Amygdala (tissue), 56 donors: ENCODE measurements around the gene PYGO1.
"Not testable (repeated sequence)": the region's sequence is repeated elsewhere in the genome, so short reads cannot be mapped to it uniquely, and the experiment has no call there.

Experiments used
- DNase-seq, 56 donors: peaks; one replicate each; lab custom pipeline; 2025; lab: John Stamatoyannopoulos, UW

PYGO1 gene, protein sequence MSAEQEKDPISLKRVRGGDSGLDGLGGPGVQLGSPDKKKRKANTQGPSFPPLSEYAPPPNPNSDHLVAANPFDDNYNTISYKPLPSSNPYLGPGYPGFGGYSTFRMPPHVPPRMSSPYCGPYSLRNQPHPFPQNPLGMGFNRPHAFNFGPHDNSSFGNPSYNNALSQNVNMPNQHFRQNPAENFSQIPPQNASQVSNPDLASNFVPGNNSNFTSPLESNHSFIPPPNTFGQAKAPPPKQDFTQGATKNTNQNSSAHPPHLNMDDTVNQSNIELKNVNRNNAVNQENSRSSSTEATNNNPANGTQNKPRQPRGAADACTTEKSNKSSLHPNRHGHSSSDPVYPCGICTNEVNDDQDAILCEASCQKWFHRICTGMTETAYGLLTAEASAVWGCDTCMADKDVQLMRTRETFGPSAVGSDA

GRCh38 chr15:55588070-55588814 lies at the start of gene PYGO1:
Gene PYGO1, minus strand, starts transcription at chr15:55588345. Its CDS starts 462 bp downstream, at chr15:55587883.
- DNase-seq, result peak in 32 of 56 donors; percentile 3 to 71 (median 26)

DNA sequence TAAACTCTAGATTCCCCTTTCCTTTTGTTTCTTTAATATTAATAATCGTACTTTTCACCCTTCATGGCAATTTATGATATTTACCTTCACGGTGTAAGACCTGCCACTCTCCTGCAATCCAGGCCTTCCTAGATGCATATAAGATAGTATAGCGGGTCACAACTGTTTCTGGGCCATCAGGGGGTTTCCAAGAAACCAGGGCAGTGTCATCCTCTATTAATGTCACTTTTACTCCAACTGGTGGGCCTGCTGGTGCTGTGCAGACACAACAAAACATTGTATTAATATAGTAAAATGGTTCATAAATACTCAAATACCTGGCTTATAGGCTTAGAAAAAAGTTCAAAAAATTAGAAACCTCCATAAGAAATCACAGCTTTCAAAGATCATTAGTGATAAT lies 48.9 kb upstream of the PYGO1 start:
- no peak for DNase-seq

- DNase-seq, result no peak
These were observed 45.6 kb upstream of the PYGO1 start for GRCh38 chr15:55633731-55634130.

DNA sequence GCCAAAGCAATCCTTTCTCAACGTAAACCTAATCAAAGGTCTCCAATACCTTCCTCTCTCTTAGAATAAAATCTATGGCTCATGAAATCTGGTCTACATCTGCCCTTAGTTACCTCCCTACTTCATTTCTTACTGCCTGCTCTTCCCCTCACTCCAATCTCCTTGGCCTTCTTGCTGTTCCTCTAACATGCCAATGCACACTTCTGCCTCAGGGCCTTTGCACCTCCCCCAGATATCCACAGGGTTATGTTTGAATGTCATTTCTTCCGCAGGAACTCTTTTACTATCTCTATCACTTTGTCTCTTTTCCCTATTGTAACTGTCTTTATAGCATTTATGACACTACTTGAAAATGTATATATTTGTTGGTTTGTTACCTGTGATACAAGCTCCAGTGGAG lies 44.3 kb upstream of the PYGO1 start:
- DNase-seq, result no peak

GRCh38 chr15:55630858-55631257 lies 42.7 kb upstream of the PYGO1 start:
- peak in 3 of 56 donors; percentile 1 to 3 (median 2) for DNase-seq

GRCh38 chr15:55628369-55628730 lies 40.2 kb upstream of the PYGO1 start:
- DNase-seq, result no peak

DNA sequence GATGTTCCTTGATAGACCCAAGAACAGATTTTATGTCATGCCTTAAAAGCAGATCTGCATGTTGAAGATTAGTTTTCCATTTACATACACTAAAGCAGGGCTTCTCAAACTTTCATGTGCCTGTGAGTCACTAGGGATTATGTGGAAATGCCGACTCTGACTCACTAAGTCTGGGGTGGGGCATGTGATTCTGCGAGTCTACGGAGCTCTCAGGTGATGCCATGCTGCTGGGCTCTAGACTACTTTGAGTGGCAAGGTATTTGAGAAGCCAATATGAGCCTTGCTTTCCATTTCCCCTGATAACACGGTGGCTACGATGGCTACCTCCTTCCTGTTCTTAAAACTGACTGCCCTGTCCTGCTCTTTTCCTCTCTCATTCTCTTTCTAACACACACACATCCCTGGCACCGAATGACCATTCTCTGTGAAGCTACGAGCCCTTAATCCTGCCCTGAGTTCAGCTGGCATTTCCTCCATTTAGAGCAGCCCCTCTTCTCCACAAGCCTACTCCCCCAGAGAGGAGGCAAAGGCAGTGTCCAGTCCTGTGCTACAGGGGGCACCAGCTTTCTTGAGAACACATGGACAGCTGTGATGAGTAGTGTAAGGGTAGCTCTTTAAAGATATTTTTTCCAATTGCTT lies 39.7 kb upstream of the PYGO1 start:
- no peak for DNase-seq

DNA sequence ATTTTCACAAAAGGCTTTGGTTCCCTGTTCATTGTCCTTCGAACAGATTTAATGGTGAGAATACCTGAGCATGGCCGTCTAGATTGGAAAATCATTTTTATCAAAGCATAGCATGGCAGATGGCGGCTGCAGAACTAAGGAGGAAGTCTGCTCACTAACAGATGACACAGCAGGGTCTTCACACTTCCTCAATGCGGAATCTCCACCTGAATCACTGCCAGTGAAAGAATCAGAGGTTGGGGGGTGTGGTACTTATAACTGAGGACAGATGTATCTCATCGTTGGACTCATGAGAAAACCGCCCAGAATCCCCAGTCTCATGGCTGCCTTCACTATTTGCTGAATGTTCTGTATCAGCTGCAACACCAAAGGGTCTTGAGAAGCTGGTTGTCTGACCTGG lies 31.6 kb upstream of the PYGO1 start:
- DNase-seq, result no peak

DNA sequence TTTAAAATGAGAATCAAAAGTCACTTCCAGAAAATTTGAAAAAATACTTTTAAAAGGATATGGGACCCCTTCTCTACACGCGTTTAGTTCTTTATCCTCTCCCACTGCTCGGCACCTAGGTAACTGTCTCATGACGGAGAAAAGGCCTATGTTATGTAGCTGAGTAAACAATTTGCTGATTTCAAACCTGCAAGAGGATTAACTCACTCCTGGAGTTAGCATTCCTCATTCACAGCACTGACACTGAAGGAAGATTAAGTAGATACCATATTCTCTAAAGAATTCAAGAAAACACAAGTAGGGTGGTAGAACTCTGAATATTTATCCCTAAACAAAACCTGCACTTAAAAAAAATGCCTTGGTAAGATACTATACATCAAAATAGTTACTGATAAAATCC lies 30.2 kb upstream of the PYGO1 start:
- no peak for DNase-seq

GRCh38 chr15:55615445-55615844 lies 27.3 kb upstream of the PYGO1 start:
- no peak for DNase-seq

- DNase-seq, result no peak
These were observed 25.6 kb upstream of the PYGO1 start for GRCh38 chr15:55613727-55614126.

DNA sequence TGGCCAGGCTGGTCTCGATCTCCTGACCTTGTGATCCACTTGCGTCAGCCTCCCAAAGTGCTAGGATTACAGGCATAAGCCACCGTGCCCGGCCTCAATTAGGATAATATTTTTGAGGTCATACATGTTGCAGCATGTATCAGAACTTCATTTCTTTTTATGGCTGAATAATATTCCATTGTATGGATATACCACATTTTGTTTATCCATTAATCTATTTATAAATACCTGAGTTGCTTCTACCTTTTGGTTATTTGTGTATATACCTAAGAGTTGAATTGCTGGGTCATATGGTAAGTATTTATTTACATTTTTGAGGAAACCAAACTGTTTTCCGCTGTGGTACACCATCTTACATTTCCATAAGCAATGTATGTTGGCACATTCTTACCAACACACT lies 18.1 kb upstream of the PYGO1 start:
- DNase-seq, result no peak

DNA sequence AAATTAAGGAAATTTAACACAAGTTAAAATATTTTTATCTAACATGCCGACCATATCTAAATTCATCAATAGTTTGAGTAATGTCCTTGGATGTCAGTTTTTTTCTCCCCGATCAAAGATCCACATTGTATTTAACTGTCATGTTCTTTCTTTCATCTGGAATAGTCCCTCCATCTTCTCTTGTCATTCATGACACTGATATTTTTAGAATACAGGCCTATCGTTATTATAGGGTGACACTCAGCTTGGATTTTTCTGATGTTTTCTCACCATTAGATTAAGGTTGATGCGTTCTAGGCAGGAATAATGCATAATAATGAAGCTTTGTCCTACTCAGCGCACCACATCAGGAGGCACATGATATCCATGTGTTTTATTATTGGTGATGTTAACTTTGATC lies 13.2 kb upstream of the PYGO1 start:
- DNase-seq, result no peak

GRCh38 chr15:55599439-55599838 lies 11.3 kb upstream of the PYGO1 start:
- peak in 1 of 56 donors; percentile 0 for DNase-seq

GRCh38 chr15:55593019-55593418 lies 4.9 kb upstream of the PYGO1 start:
- DNase-seq, result not testable (repeated sequence)

DNA sequence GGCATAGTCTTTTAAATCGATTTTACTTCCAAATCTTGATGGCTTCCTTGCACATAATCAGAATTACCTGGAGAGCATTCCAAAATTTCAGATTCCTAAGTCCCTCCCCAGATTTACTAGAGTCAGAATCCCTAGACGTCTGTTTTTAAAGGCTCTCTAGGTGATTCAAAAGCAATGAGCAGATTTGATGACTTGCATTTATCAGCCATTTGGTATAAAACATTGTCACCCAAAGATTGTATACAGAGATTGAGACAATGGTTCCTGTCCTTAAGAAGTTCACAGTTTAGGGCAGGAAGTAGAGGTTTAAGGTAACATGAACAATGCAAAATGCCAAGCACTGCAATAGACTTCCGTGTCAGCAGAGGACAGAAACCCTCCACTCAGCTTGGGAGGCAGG lies 2.6 kb upstream of the PYGO1 start:
- DNase-seq, result no peak

- no peak for DNase-seq
These were observed 1.1 kb upstream of the PYGO1 start for GRCh38 chr15:55589287-55589686.

- peak in 1 of 56 donors; percentile 10 for DNase-seq
These were observed 620 bp upstream of the PYGO1 start for GRCh38 chr15:55588815-55589115.

DNA sequence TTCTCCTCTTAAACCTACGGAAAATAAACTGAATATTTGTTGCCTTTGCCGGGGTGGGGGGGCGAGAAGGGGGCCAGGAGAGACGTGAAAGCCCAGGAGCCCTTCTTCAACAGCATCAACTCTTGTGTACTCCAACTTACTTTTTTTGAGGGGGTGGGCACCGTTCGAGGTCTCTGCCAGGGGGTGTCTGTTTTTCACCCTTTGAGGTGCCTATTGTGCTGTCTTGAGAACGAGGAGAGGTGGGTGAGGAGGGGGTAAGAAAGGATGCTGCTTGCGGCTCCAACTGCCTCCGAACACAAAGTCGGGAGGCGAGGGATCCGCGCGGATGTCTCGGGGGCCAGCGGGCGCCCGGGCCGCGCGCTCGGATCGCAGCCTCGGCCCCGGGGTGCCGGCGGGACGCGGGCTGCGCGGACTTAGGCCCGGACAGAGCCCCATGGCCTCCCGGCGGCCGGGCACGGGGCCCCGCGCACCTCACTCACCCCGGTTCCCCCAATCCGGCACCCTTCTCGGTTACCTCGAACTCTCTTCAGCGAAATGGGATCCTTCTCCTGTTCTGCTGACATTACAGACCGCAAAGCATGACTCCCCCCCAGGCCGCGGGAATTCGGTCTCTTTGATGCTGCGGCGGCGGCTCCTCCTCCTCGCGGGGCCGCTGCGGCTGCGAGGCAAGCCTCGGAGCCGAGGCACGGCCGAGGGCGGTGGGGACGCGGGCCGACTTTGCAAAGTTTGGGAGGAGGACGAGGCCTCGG lies 650 bp downstream of the PYGO1 start:
- DNase-seq, result peak in 11 of 56 donors; percentile 2 to 38 (median 18)

DNA sequence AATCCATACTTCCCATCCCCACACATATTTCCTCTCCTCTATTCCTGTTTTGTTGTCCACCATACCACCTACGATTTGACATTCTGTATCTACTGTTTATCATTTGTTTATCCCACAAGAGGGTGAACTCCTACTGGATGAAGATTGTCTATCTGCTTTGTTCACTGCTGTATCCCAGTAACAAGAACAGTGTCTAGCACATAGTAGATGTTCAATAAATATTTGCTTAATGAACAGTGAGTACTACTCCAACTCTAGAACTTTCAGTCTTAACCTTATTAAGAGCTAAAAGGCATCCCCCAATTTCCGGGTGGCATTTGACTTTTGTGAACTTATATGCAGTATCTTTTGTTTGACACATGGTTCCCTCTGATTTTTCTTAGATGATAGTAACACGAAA lies 1.3 kb downstream of the PYGO1 start:
- DNase-seq, result no peak

- no peak for DNase-seq
These were observed 11.2 kb downstream of the PYGO1 start for GRCh38 chr15:55576943-55577342.
